SK-N-SH treated with all-trans-retinoic acid at 6 μM for 48 hours (cell line): ENCODE data around the gene FGF2.

ENCODE experiments used
- ATAC-seq: fragments of 200-7000 bp; cut with Tn5 transposase; 3 replicates; pipeline ENCODE4 v1.9.1; 2020; ENCODE audit warnings: mild to moderate bottlenecking, moderate library complexity
- CREB5 ChIP-seq: fragments of 250-450 bp; sonication (Bioruptor Pico); IDR thresholded peaks from 2 replicates; pipeline ENCODE4 v1.5.1; 2020; ENCODE audit warnings: low read depth, mild to moderate bottlenecking, moderate library complexity
- CSDC2 ChIP-seq: fragments of 250-450 bp; sonication (Bioruptor Pico); IDR thresholded peaks from 2 replicates; pipeline ENCODE4 v1.5.0; 2020; ENCODE audit warnings: mild to moderate bottlenecking, moderate library complexity
- CSRNP3 ChIP-seq: fragments of 250-450 bp; sonication (Bioruptor Pico); IDR thresholded peaks from 2 replicates; pipeline ENCODE4 v1.5.1; 2021; ENCODE audit warnings: mild to moderate bottlenecking, moderate library complexity
- ESRRG ChIP-seq: fragments of 250-450 bp; sonication (Bioruptor Pico); IDR thresholded peaks from 2 replicates; pipeline ENCODE4 v1.6.1; 2021; ENCODE audit warnings: mild to moderate bottlenecking
- PATZ1 ChIP-seq: fragments of 250-450 bp; sonication (Bioruptor Pico); IDR thresholded peaks from 2 replicates; pipeline ENCODE4 v1.8.0; 2020; ENCODE audit warnings: mild to moderate bottlenecking, moderate library complexity, borderline replicate concordance
- POU6F1 ChIP-seq: fragments of 250-450 bp; sonication (Bioruptor Pico); IDR thresholded peaks from 2 replicates; pipeline ENCODE4 v1.8.0; 2021; ENCODE audit warnings: low read depth, mild to moderate bottlenecking, moderate library complexity, borderline replicate concordance
- PPARA ChIP-seq: fragments of 250-450 bp; sonication (Bioruptor Pico); IDR thresholded peaks from 2 replicates; pipeline ENCODE4 v1.5.0; 2020; ENCODE audit warnings: mild to moderate bottlenecking, borderline replicate concordance
- RARB ChIP-seq: fragments of 250-450 bp; sonication (Bioruptor Pico); IDR thresholded peaks from 2 replicates; pipeline ENCODE4 v1.8.0; 2021; ENCODE audit warnings: mild to moderate bottlenecking, moderate library complexity
- SNAI2 ChIP-seq: fragments of 250-450 bp; sonication (Bioruptor Pico); IDR thresholded peaks from 2 replicates; pipeline ENCODE4 v1.5.0; 2020; ENCODE audit warnings: mild to moderate bottlenecking, moderate library complexity
- TCF4 ChIP-seq: fragments of 250-450 bp; sonication (Bioruptor Pico); IDR thresholded peaks from 2 replicates; pipeline ENCODE4 v1.8.0; 2021; ENCODE audit warnings: mild to moderate bottlenecking, moderate library complexity, borderline replicate concordance
- TSHZ2 ChIP-seq: fragments of 250-450 bp; sonication (Bioruptor Pico); IDR thresholded peaks from 2 replicates; pipeline ENCODE4 v1.5.0; 2020; ENCODE audit warnings: mild to moderate bottlenecking, moderate library complexity
- ZC3H10 ChIP-seq: fragments of 250-450 bp; sonication (Bioruptor Pico); IDR thresholded peaks from 2 replicates; pipeline ENCODE4 v1.5.1; 2021; ENCODE audit warnings: mild to moderate bottlenecking, moderate library complexity
- ZFP3 ChIP-seq: fragments of 250-450 bp; sonication (Bioruptor Pico); IDR thresholded peaks from 2 replicates; pipeline ENCODE4 v1.5.0; 2020; ENCODE audit warnings: mild to moderate bottlenecking, moderate library complexity
- ZFP30 ChIP-seq: fragments of 450-650 bp; formaldehyde crosslinking; IDR thresholded peaks from 2 replicates; pipeline ENCODE4 v1.5.0; 2022; ENCODE audit warnings: mild to moderate bottlenecking, moderate library complexity
- ZNF565 ChIP-seq: fragments of 450-650 bp; formaldehyde crosslinking; conservative IDR thresholded peaks from 2 replicates; pipeline ENCODE4 v1.5.0; 2020; ENCODE audit warnings: low read depth, mild to moderate bottlenecking, moderate library complexity
- ZNF70 ChIP-seq: fragments of 450-650 bp; formaldehyde crosslinking; IDR thresholded peaks from 2 replicates; pipeline ENCODE4 v1.5.0; 2020; ENCODE audit warnings: mild to moderate bottlenecking, moderate library complexity

The FGF2 gene

GRCh38 chr4:122884499-122884898 lies 57.9 kb downstream of the FGF2 start:
- no peak for ATAC-seq
- TF ChIP-seq ZFP30 (CRISPR knock-in tag) (no peak), PPARA (CRISPR knock-in tag) (no peak), CSDC2 (CRISPR knock-in tag) (no peak), SNAI2 (no peak), CREB5 (no peak), ZFP3 (CRISPR knock-in tag) (no peak), ZNF70 (CRISPR knock-in tag) (no peak)

GRCh38 chr4:122889726-122890125 lies 63.1 kb downstream of the FGF2 start:
- no peak; the same call in 2 of the 3 replicates for ATAC-seq

More at GRCh38 chr4:122889726-122890125, 63.1 kb downstream of the FGF2 start:
- TF ChIP-seq ZFP3 (CRISPR knock-in tag), result no peak
- no peak for TF ChIP-seq ZNF565 (CRISPR knock-in tag)
- TF ChIP-seq PPARA (CRISPR knock-in tag), result no peak
- TF ChIP-seq RARB, result no peak
- TF ChIP-seq ESRRG, result no peak
- no peak for TF ChIP-seq ZC3H10 (CRISPR knock-in tag)
- TF ChIP-seq CSDC2 (CRISPR knock-in tag), result no peak
- TF ChIP-seq CSRNP3 (CRISPR knock-in tag), result no peak
- TF ChIP-seq TCF4 (CRISPR knock-in tag), result no peak
- no peak for TF ChIP-seq POU6F1 (CRISPR knock-in tag)
- TF ChIP-seq TSHZ2, result no peak
- TF ChIP-seq PATZ1 (CRISPR knock-in tag), result no peak
